ENCODE data around the gene FBXO42. TPM values are rescaled to one million over a fixed set of nuclear protein-coding genes. Genes with fewer than 3 reads are reported as not detected.

The FBXO42 gene
- total RNA-seq, 8 experiments from 2014 or later = 10.0 to 27.6 (median 23.2) TPM

DNA sequence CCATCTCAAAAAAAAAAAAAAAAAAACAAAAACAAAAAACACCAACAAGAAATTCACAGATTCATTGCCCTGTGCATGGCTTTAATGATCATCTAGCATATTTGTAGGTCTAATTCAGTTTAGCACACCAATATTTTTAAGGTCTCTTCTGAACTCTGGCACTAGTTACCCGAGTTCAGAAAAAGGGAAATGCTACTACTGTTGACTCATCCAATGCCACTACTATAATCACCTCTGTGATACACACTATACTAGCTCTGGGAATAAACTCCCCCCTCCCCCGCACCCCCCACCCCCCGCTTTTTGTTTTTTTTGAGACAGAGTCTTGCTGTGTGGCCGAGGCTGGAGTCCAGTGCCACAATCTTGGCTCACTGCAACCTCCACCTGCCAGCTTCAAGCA is 55.6 kb downstream of the FBXO42 start:
- no peak overlapping the region for H3K4me3 ChIP-seq
- in situ Hi-C loops (cut with MboI; ENCODE audit: low pct_unique_long_range_greater_than_20kb in 2 of 9, low sequenced_read_pairs in 9 of 9, unreplicated experiment in 9 of 9) = no loop called here
- 86 to 100% (median 100%) methylated on average over 1 to 2 of the region's 4 CpGs; no CpG with 5 or more reads in 7 of the 10 experiments for WGBS, 10 experiments
- no peak for ATAC-seq (replicated peaks in 6 of 8)
- no peak overlapping the region for H3K27ac ChIP-seq
- peaks cover 0 to 5% of the 10 kb centered on the region in 2 donors for H3K4me1 ChIP-seq (replicated peaks in 1 of 2)

DNA sequence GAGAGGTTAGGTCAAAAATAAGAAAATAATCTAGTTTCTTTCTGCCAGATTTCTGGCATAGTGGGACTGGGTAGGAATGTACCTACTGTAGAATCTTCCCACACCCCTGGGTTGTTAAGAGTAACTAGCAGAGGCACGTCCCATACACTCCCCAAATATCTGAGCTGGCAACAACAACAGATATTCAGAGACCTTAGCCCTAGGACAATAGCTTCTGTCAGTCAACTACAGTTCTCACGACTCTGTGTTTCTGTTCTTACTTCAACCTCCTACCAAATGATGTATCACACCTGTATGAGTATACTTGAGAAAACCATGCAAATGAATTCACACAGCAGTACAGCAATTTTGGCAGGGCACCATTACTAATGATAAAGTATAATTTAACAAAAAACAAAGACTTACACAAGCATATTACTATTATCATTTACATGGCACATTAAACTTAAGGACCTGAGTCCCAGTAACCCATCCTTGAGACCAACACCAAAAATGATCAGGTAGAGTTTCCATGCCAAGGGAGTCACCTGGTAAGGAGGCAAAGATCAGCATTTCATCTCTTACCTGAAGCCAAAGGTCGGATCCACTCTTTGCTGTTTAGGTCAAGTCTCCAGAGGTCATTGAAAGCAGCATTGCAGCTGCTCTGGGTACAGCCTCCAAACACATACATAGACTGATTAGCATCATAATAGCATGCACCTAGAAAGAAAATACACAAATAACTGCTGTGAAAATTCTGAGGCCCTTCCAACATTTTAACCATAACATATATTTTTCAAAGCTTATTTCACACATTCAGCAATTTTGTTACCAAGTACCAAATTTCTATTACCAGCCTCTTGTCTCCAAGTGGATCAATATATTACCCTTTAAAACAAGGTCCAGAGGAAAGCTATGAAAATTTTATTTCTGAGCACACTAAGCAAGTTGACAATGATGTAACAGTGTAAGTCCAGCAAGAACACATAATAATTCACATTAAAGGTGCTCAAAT is 57.8 kb downstream of the FBXO42 start:
- Histone ChIP-seq H3K4me3 (no peak overlapping the region), H3K27ac (no peak overlapping the region), H3K4me1 (replicated peaks in 1 of 2) (peaks cover 0 to 5% of the 10 kb centered on the region in 2 donors)
- 67 to 100% (median 85%) methylated on average over 1 to 3 of the region's 3 CpGs; no CpG with 5 or more reads in 2 of the 10 experiments for WGBS, 10 experiments
- ATAC-seq (replicated peaks in 6 of 8) = no peak
- in situ Hi-C loops (cut with MboI; ENCODE audit: low pct_unique_long_range_greater_than_20kb in 2 of 9, low sequenced_read_pairs in 9 of 9, unreplicated experiment in 9 of 9) = no loop called here

DNA sequence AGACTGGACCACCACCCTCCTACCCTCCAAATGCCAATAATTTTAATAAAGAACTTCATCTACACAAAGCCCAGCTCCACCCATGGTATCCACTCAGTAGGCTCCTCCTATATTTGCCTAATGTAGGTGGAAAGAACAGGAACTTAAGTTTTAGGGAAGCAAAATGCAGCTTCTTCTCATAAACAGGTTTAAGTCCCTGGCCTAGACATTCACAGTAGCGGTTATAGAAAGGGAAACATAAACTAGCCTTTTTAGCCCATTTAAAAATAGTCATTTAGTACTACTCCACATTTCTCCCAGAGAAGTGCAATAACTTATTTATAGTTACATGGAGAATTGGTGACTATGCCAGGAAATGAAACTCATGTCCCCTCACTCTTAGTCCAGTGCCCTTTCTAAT is 58.7 kb downstream of the FBXO42 start:
- H3K4me3 ChIP-seq = no peak overlapping the region
- in situ Hi-C loops (cut with MboI; ENCODE audit: low pct_unique_long_range_greater_than_20kb in 2 of 9, low sequenced_read_pairs in 9 of 9, unreplicated experiment in 9 of 9) = no loop called here
- H3K27ac ChIP-seq = no peak overlapping the region
- peak in 3 of 8 experiments; percentile 71 to 94 (median 87) for ATAC-seq (replicated peaks in 6 of 8)
- 67 to 100% (median 94%) methylated on average over 1 of the region's 1 CpG; no CpG with 5 or more reads in 4 of the 10 experiments for WGBS, 10 experiments
- H3K4me1 ChIP-seq (replicated peaks in 1 of 2) = peaks cover 0 to 5% of the 10 kb centered on the region in 2 donors

DNA sequence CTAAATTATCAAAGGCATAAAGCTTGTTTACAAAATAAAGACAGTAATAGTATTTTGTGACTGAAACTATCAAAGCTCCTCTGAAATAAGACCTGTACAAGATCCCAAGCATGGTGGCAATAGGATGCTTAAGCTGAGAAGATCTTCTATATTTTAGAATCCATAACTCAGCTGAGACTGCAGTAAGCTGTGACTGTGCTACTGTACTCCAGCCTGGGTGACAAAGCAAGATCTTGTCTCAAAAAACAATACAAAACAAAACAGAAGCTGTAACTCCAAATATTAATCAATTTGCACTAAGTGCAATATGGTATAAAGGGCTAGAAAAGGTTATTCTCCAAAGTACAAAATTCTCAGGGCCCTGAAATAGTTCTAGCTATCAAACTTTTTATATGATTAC is 59.5 kb downstream of the FBXO42 start:
- no peak for ATAC-seq (replicated peaks in 6 of 8)
- Histone ChIP-seq H3K27ac (no peak overlapping the region), H3K4me3 (no peak overlapping the region), H3K4me1 (replicated peaks in 1 of 2) (peaks cover 0 to 5% of the 10 kb centered on the region in 2 donors)
- in situ Hi-C loops (cut with MboI; ENCODE audit: low pct_unique_long_range_greater_than_20kb in 2 of 9, low sequenced_read_pairs in 9 of 9, unreplicated experiment in 9 of 9) = no loop called here

DNA sequence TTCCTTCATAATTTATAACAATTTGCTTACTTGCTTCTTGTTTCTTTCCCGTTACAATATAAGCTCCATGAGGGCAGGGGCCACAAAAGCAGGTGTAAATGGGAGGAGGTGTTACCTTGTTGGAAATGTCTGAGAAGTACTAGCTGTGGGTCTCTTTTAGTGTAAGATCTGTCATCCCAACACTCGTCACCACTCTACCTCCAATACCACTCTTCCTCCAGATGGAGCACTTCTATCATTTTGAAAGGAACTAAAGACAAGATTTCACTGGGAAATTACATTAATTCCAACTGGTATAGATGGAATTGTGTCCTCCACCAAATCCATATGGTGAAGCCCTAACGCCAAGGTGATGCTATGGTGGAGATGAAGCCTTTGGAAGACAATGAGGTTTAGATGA is 62.3 kb downstream of the FBXO42 start:
- peaks cover 0 to 3% of the 10 kb centered on the region in 2 donors for H3K4me1 ChIP-seq (replicated peaks in 1 of 2)
- no peak overlapping the region for H3K4me3 ChIP-seq
- ATAC-seq (replicated peaks in 6 of 8) = no peak
- H3K27ac ChIP-seq = no peak overlapping the region
- 78 to 100% (median 100%) methylated on average over 1 to 3 of the region's 3 CpGs for WGBS, 10 experiments
- in situ Hi-C loops (cut with MboI; ENCODE audit: low pct_unique_long_range_greater_than_20kb in 2 of 9, low sequenced_read_pairs in 9 of 9, unreplicated experiment in 9 of 9) = no loop called here

DNA sequence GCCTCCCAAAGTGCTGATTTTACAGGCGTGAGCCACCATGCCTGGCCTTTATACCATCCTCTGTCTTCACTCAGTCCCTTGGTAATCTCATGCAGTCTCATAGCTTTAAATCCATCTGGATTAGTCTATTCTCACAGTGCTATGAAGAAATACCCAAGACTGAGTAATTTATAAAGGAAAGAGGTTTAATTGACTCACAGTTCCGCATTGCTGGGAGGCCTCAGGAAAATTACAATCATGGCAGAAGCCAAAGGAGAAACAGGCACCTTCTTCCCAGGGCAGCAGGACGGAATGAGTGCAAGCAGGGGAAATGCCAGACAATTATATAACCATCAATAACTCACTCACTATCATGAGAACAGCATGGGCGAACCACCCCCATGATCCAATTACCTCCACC is 66.2 kb downstream of the FBXO42 start:
- Histone ChIP-seq H3K4me1 (replicated peaks in 1 of 2) (no peaks in the 10 kb centered on the region), H3K27ac (no peak overlapping the region), H3K4me3 (no peak overlapping the region)
- ATAC-seq (replicated peaks in 6 of 8) = no peak
- WGBS, 10 experiments = 67 to 100% (median 94%) methylated on average over 1 to 4 of the region's 4 CpGs; no CpG with 5 or more reads in 4 of the 10 experiments
- in situ Hi-C loops (cut with MboI; ENCODE audit: low pct_unique_long_range_greater_than_20kb in 2 of 9, low sequenced_read_pairs in 9 of 9, unreplicated experiment in 9 of 9) = no loop called here

DNA sequence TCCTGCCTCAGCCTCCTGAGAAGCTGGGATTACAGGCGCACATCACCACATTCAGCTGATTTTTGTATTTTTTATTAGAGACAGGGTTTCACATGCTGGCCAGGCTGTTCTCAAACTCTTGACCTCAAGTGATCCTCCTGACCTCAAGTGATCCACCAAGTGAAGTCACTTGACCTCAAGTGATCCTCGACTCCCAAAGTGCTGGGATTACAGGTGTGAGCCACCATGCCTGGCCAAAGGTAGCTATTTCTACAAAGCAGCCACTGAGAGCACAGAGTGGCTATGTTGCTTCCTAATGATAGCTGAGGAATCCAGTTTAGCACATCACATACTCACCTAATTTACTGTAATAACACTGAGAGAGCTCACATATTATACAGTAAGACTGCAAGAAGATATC is 70.5 kb downstream of the FBXO42 start:
- H3K27ac ChIP-seq = no peak overlapping the region
- no peaks in the 10 kb centered on the region for H3K4me1 ChIP-seq (replicated peaks in 1 of 2)
- H3K4me3 ChIP-seq = no peak overlapping the region
- 83 to 100% (median 93%) methylated on average over 1 to 2 of the region's 2 CpGs; no CpG with 5 or more reads in 2 of the 10 experiments for WGBS, 10 experiments
- no peak for ATAC-seq (replicated peaks in 6 of 8)
- in situ Hi-C loops (cut with MboI; ENCODE audit: low pct_unique_long_range_greater_than_20kb in 2 of 9, low sequenced_read_pairs in 9 of 9, unreplicated experiment in 9 of 9) = no loop called here

DNA sequence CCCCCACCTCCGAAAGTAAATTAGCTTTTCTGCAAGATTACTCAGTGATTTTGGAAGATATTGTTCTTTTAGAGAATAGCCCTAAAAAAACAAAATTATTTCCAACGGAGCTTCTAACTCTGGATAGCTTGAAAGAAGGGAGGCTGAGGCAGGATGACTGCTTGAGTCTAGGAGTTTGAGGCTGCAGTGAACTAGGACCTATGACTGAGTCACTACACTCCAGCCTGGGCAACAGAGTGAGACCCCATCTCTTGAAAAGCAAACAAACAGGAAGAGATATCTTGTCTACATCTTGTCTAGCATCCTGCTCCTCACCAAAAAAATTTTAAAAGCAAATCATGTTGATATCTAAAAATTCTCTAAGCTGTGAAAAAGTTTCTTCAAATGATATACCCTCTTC is 73.1 kb downstream of the FBXO42 start:
- 80 to 100% (median 94%) methylated on average over 1 to 2 of the region's 2 CpGs; no CpG with 5 or more reads in 3 of the 10 experiments for WGBS, 10 experiments
- ATAC-seq (replicated peaks in 6 of 8) = no peak

DNA sequence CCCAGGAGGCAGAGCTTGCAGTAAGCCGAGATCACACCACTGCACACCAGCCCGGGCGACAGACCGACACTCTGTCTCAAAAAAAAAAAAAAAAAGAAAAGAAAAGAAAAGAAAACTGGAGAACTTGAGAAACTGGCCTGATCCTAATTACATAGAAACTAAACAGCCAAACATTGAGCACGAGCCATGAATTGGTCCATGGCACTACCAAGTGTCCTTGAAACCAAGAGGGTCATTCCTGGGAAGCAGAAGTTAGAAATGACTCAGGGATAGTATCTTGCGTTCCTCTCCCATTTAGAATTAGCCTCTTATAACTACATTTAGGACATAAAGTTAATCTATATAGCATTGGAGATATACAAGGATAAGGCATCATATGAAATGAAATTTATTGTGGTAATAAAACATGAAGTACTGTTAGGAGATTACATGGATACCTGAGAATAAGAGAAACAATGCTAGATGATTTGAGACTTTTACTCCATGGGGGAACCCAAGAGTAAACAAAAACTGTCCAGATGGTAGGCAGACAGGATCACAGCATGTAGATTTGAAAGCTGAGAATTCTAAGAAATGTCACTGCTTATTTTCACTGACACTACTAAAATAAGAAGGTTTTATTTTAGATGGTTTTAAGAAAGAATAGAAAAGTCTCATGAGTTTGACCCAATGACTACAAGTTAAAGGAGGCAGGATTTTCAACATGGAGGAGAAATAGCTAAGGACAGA is 75.8 kb downstream of the FBXO42 start:
- WGBS, 10 experiments = 53 to 100% (median 93%) methylated on average over 1 to 6 of the region's 6 CpGs
- no peak for ATAC-seq (replicated peaks in 6 of 8)
- H3K4me1 ChIP-seq (replicated peaks in 1 of 2) = no peaks in the 10 kb centered on the region
- H3K27ac ChIP-seq = no peak overlapping the region
- in situ Hi-C loops (cut with MboI; ENCODE audit: low pct_unique_long_range_greater_than_20kb in 2 of 9, low sequenced_read_pairs in 9 of 9, unreplicated experiment in 9 of 9) = no loop called here
- H3K4me3 ChIP-seq = no peak overlapping the region

More for the DNA sequence above, 73.1 kb downstream of the FBXO42 start:
- Histone ChIP-seq H3K4me1 (replicated peaks in 1 of 2) (no peaks in the 10 kb centered on the region), H3K27ac (no peak overlapping the region), H3K4me3 (no peak overlapping the region)
- in situ Hi-C loops (cut with MboI; ENCODE audit: low pct_unique_long_range_greater_than_20kb in 2 of 9, low sequenced_read_pairs in 9 of 9, unreplicated experiment in 9 of 9) = no loop called here

DNA sequence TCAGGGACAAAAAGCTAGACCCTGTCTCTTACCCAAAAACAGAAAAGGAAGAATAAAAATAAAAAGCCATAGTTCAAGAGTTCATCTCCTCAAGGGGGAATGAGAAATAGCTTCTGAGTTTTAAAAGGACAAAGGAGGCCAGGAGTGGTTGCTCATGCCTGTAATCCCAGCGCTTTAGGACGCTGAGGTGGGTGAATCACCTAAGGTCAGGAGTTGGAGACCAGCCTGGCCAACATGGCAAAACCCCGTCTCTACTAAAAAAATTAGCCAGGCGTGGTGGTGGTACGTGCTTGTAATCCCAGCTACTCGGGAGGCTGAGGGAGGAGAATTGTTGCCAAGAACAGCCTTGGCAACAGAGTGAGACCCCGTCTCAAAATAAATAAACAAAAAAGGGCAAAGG is 76.7 kb downstream of the FBXO42 start:
- in situ Hi-C loops (cut with MboI; ENCODE audit: low pct_unique_long_range_greater_than_20kb in 2 of 9, low sequenced_read_pairs in 9 of 9, unreplicated experiment in 9 of 9) = no loop called here
- Histone ChIP-seq H3K4me1 (replicated peaks in 1 of 2) (no peaks in the 10 kb centered on the region), H3K27ac (no peak overlapping the region), H3K4me3 (no peak overlapping the region)
- 50 to 98% (median 93%) methylated on average over 2 to 7 of the region's 7 CpGs; no CpG with 5 or more reads in 4 of the 10 experiments for WGBS, 10 experiments
- ATAC-seq (replicated peaks in 6 of 8) = no peak

DNA sequence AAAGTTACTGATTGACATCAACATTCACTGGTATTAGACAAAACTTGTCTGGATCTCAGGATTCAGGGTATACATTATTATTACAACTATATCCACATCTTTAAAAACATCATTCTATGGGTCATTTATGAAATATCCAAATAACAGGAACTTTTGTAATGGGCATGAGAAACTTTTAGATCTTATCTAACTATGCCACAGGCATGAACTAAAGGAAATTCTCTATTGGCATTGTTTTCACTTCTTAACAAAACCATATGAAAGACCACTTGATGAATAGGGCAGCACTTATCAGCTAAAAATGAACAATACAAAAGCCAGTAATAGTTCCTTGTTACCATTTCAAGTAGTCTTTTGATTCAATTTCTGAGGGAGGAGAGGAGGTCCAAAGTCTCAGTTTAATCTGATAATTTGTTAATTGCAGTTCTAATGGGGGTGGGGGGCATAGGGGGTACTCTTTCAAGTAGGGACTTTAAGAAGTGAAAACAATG is 84.5 kb downstream of the FBXO42 start:
- ATAC-seq (replicated peaks in 6 of 8) = no peak
- Histone ChIP-seq H3K27ac (no peak overlapping the region), H3K4me1 (replicated peaks in 1 of 2) (no peaks in the 10 kb centered on the region), H3K4me3 (no peak overlapping the region)
- in situ Hi-C loops (cut with MboI; ENCODE audit: low pct_unique_long_range_greater_than_20kb in 2 of 9, low sequenced_read_pairs in 9 of 9, unreplicated experiment in 9 of 9) = no loop called here

DNA sequence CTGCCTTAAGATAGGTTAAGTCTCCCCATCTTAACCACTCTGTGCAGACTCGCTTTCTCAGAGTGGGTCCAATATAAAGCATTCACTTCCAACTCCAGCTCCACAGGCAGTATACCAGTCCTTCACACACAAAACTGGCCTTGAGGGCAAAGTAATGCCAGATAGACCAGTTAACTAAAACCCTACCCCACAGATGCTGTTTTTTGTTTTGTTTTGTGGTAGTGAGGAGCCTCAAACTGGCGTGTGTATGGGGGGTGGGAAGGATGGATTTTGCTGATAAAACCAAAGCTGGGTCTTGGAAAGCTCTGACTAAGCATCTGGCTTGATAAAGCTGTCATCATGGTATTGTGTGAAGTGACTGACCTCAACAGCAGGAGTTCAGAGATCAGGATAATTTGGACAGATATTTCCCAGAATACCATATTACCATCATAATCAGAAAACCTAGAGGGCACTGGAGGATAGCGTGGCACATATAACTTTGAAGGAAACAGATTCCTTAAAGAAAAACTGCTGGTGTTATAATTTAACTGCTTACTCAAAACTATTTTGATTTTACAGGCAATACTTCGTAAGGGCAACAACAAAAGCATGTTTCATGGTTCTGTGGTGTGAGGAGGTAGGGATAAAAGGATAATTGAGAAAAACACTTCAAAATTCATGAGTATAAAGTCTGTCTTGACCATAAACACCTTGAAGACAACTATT is 85.7 kb downstream of the FBXO42 start:
- WGBS, 10 experiments = 74 to 98% (median 91%) methylated on average over 2 to 4 of the region's 4 CpGs
- no peaks in the 10 kb centered on the region for H3K4me1 ChIP-seq (replicated peaks in 1 of 2)
- H3K27ac ChIP-seq = no peak overlapping the region
- no peak for ATAC-seq (replicated peaks in 6 of 8)
- in situ Hi-C loops (cut with MboI; ENCODE audit: low pct_unique_long_range_greater_than_20kb in 2 of 9, low sequenced_read_pairs in 9 of 9, unreplicated experiment in 9 of 9) = no loop called here
- no peak overlapping the region for H3K4me3 ChIP-seq

DNA sequence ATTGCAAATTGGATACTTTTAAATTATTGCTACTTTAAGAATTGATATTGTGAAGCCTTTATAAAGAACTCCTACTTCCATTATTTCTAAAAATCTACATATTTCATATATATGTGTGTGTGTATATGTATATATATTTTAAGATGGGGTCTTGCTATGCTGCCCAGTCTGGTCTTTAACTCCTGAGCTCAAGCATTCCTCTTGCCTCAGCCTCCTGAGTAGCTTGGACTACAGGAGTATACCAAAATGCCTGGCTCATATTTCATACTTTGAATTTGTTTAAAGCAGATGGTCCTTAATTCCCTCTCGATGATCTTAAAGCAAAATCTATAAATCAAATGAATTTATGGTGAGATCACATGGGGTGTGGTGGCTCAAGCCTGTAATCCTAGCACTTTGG is 90.2 kb downstream of the FBXO42 start:
- no peak overlapping the region for H3K4me3 ChIP-seq
- H3K27ac ChIP-seq = no peak overlapping the region
- no peak for ATAC-seq (replicated peaks in 6 of 8)
- in situ Hi-C loops (cut with MboI; ENCODE audit: low pct_unique_long_range_greater_than_20kb in 2 of 9, low sequenced_read_pairs in 9 of 9, unreplicated experiment in 9 of 9) = no loop called here
- H3K4me1 ChIP-seq (replicated peaks in 1 of 2) = no peaks in the 10 kb centered on the region
- 56 to 100% (median 100%) methylated on average over 1 of the region's 1 CpG; no CpG with 5 or more reads in 3 of the 10 experiments for WGBS, 10 experiments
